ENCODE data around the gene BDKRB1.

Gene BDKRB1

GRCh38 chr14:96272777-96273473 is 16.9 kb downstream of the BDKRB1 start:
- TF ChIP-seq, protein P1, sequence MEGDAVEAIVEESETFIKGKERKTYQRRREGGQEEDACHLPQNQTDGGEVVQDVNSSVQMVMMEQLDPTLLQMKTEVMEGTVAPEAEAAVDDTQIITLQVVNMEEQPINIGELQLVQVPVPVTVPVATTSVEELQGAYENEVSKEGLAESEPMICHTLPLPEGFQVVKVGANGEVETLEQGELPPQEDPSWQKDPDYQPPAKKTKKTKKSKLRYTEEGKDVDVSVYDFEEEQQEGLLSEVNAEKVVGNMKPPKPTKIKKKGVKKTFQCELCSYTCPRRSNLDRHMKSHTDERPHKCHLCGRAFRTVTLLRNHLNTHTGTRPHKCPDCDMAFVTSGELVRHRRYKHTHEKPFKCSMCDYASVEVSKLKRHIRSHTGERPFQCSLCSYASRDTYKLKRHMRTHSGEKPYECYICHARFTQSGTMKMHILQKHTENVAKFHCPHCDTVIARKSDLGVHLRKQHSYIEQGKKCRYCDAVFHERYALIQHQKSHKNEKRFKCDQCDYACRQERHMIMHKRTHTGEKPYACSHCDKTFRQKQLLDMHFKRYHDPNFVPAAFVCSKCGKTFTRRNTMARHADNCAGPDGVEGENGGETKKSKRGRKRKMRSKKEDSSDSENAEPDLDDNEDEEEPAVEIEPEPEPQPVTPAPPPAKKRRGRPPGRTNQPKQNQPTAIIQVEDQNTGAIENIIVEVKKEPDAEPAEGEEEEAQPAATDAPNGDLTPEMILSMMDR (IDR thresholded peaks at IDR 0.05; ENCODE audit: low read depth, low read length): no peak
- DNase-seq (ENCODE audit: extremely low read depth, low read depth): no peak

DNA sequence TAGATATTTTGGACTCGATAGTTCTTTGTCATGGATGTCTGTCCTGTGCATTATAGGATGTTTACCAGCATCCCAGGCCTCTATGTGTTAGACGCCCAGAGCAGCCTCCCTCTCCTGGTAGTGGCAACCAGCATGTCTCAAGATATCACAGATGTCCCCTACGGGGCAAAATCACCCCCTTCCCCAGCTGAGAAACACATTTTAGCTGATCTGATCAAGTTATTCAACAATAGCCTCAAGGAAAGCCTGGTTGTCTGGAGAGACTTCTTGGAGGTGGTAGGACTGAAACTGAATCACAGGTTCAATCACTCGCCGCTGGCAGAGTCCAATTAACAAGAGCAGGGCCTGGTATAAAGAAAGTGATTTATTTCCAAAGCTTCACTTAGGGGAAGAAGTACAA is 17.6 kb downstream of the BDKRB1 start:
- TF ChIP-seq, protein P1 (IDR thresholded peaks at IDR 0.05; ENCODE audit: low read depth, low read length): no peak
- no peak for DNase-seq (ENCODE audit: extremely low read depth, low read depth)

DNA sequence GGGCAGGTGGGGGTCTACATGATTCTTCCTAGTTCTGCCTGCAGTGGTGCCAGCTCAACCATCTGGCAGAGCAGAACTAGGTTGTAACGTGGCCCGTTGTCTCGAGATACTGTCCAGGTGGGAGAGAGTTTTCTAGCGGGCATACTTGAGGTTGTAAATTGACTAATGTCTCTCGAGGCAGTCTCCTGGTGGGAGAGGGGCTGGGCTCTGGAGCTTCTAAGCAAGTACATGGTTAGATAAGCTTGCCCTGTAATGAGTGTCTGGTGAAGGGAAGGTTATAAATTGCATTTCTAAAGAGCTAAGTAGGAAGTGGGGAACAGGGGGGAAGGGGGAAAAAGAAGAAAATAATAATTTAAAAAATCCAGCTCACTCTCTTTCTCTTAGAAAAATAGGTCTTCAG is 18.1 kb downstream of the BDKRB1 start:
- TF ChIP-seq, protein P1 (IDR thresholded peaks at IDR 0.05; ENCODE audit: low read depth, low read length): no peak
- DNase-seq (ENCODE audit: extremely low read depth, low read depth): no peak

- TF ChIP-seq, protein P1 (IDR thresholded peaks at IDR 0.05; ENCODE audit: low read depth, low read length): no peak
- DNase-seq (ENCODE audit: extremely low read depth, low read depth): peak; percentile 71
These were observed 18.5 kb downstream of the BDKRB1 start for GRCh38 chr14:96274543-96274942.

DNA sequence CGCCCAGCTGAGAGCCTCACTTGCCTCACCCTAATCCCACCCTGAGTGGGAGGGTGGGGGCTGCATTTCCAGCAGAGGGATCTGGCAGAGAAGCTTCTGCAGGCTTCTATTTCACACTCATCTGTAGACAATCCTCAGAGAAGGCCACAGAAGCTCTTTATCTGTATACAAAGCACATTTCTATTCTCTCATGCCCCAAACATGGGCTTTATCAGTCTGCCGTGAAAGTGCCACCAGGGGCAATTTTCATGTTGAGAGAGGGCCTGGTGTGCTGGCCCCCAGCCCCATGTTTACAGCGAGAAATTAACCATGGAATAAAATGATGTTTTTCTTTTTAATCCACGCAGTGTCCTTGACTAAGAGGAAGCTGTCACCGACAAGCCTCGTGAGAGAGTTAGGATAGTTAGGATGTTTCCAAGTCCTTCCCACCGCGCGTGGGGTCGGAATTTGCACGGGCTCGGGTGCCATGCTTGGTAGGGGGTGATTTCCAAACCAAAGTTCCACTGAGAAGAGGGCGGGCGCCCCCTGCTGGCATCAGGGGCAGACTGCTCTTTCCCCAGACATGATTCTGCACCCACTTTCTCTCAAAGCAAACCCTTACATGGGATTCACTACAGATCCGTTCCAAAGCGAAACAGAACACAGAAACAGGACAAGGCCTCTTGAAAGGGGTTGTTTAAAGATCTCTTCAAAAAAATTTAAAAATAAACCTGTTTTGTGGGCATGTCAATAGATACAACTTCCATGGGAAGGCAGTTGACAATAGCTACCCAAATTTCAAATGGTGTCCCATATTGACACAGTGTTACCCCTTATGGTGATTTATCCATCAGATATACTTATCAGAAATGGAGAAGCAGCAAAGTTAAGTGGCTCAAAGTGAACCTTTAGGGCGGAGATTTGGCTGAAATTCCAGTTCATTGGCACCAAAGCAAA is 19.4 kb downstream of the BDKRB1 start:
- peak; percentile 64 for DNase-seq (ENCODE audit: extremely low read depth, low read depth)
- TF ChIP-seq, protein P1 (IDR thresholded peaks at IDR 0.05; ENCODE audit: low read depth, low read length): peak; percentile 98

- TF ChIP-seq, protein P1 (IDR thresholded peaks at IDR 0.05; ENCODE audit: low read depth, low read length): no peak
- no peak for DNase-seq (ENCODE audit: extremely low read depth, low read depth)
These were observed 21.9 kb downstream of the BDKRB1 start for GRCh38 chr14:96277890-96278289.

GRCh38 chr14:96279564-96279963 is 23.6 kb downstream of the BDKRB1 start:
- no peak for DNase-seq (ENCODE audit: extremely low read depth, low read depth)
- TF ChIP-seq, protein P1 (IDR thresholded peaks at IDR 0.05; ENCODE audit: low read depth, low read length): no peak

All from AG09319 (cell line).